ENCODE measurements around the gene GATM. TPM values are rescaled to one million over a fixed set of nuclear protein-coding genes. Genes with fewer than 3 reads are reported as not detected.

GATM gene
- total and polyA plus RNA-seq, 2 of the 8 experiments (the other 6 are each of a cell fraction or from before 2014, with no cell fraction given), result 10.2 to 15.1 TPM

GRCh38 chr15:45319472-45320214 is 58.7 kb downstream of the GATM start:
- WGBS, 2 experiments (ENCODE audit: extremely low coverage in 1 of 2, insufficient coverage in 1 of 2, insufficient read length in 1 of 2, insufficient replicate concordance in 2 of 2, low coverage in 1 of 2, low lambda C conversion rate in 2 of 2, missing lambda C conversion rate in 1 of 2), result 94% methylated on average over 7 of the region's 7 CpGs; no CpG with 5 or more reads in 1 of the 2 experiments
- Histone ChIP-seq H2AK5ac (ENCODE audit: low read depth, low read length) (no peak overlapping the region), H3K23me2 (ENCODE audit: low read depth, low read length) (no peaks in the 10 kb centered on the region), H3K4me1 (replicated peaks in 1 of 4; ENCODE audit: control insufficient read depth in 3 of 4, insufficient read depth in 4 of 4, low read length in 3 of 4) (no peaks in the 10 kb centered on the region), H3K79me2 (ENCODE audit: control insufficient read depth in 1 of 2, insufficient read depth in 2 of 2, low read length in 2 of 2) (no peaks in the 10 kb centered on the region), H3K4me2 (ENCODE audit: insufficient read depth in 1 of 2, low read depth in 2 of 2, low read length in 2 of 2) (no peak overlapping the region), H3K14ac (ENCODE audit: insufficient read length) (no peak overlapping the region), H4K8ac (ENCODE audit: extremely low read depth, insufficient read depth, low read length) (no peak overlapping the region), H3K18ac (ENCODE audit: extremely low read depth, low read length) (no peak overlapping the region), H3K23ac (ENCODE audit: insufficient read length) (no peak overlapping the region), H2BK5ac (ENCODE audit: low read depth, low read length) (no peak overlapping the region), H3K4ac (replicated peaks; ENCODE audit: insufficient read length, low read depth, low read length) (no peak overlapping the region), H3K27ac (ENCODE audit: low read depth, low read length) (no peak overlapping the region), H4K5ac (ENCODE audit: insufficient read length, low read depth, low read length) (no peak overlapping the region), H2BK15ac (ENCODE audit: low read length) (no peak overlapping the region), H3K79me1 (ENCODE audit: low read depth, low read length) (no peaks in the 10 kb centered on the region), H4K20me1 (replicated peaks in 1 of 2; ENCODE audit: control insufficient read depth in 1 of 2, insufficient read depth in 2 of 2, low read length in 2 of 2) (no peaks in the 10 kb centered on the region), H3K27me3 (replicated peaks in 1 of 4; ENCODE audit: control insufficient read depth in 3 of 4, extremely low read depth in 1 of 4, insufficient read depth in 3 of 4, low read length in 3 of 4) (no peaks in the 10 kb centered on the region), H2BK20ac (ENCODE audit: low read length) (no peak overlapping the region), H3K36me3 (ENCODE audit: control insufficient read depth in 2 of 4, insufficient read depth in 4 of 4, low read length in 3 of 4) (no peaks in the 10 kb centered on the region), H4K91ac (replicated peaks; ENCODE audit: insufficient read length, low read length) (no peak overlapping the region), H2AFZ (ENCODE audit: low read length) (no peak overlapping the region), H3K56ac (replicated peaks; ENCODE audit: insufficient read length, low read depth, low read length) (no peak overlapping the region), H3K9ac (replicated peaks in 1 of 4; ENCODE audit: extremely low read depth in 1 of 4, low read depth in 3 of 4, low read length in 3 of 4) (no peak overlapping the region), H3K9me3 (ENCODE audit: insufficient read depth in 2 of 2, low read depth in 1 of 2, low read length in 1 of 2) (peaks cover 0 to 3% of the 10 kb centered on the region in 2 experiments; a peak in 1 of 4 replicates), H2BK120ac (replicated peaks; ENCODE audit: low read depth, low read length) (no peak overlapping the region), H2BK12ac (ENCODE audit: low read depth, low read length) (no peak overlapping the region), H3K4me3 (ENCODE audit: extremely low read depth in 1 of 4, insufficient read depth in 2 of 4, low read depth in 3 of 4, low read length in 4 of 4) (no peak overlapping the region)
- no peak for FAIRE-seq
- ChIA-PET POLR2A (ENCODE audit: partially characterized antibody) (no interaction called here), CTCF (ENCODE audit: partially characterized antibody) (interaction anchor here (0.7 to 1.6 kb wide), 4 partner anchors 15 to 116 kb away, joined by 3 to 6 read pairs (median 3); no protein-coding TSS in a partner anchor)
- no peak for DNase-seq (ENCODE audit: low read depth in 1 of 2, low spot score in 2 of 2)
- TF ChIP-seq NRF1 (IDR thresholded peaks at IDR 0.05; ENCODE audit: low read depth, low read length) (no peak), SIN3A (conservative IDR thresholded peaks at IDR 0.05 in 1 of 2, IDR thresholded peaks at IDR 0.05 in 1 of 2; ENCODE audit: low read depth in 1 of 2, low read length in 2 of 2) (no peak), FOSL1 (IDR thresholded peaks at IDR 0.05; ENCODE audit: insufficient read depth, low read depth, low read length) (no peak), ATF2 (IDR thresholded peaks at IDR 0.05; ENCODE audit: low read length) (no peak), GTF2F1 (IDR thresholded peaks at IDR 0.05; ENCODE audit: borderline replicate concordance, low read depth, low read length) (no peak), KDM4A (IDR thresholded peaks at IDR 0.05; ENCODE audit: low read depth, low read length, severe bottlenecking) (no peak), CTBP2 (IDR thresholded peaks at IDR 0.05; ENCODE audit: borderline replicate concordance, insufficient read depth, insufficient read length, low read length) (no peak), SIRT6 (IDR thresholded peaks at IDR 0.05; ENCODE audit: low read length) (no peak), NANOG (IDR thresholded peaks at IDR 0.05; ENCODE audit: insufficient read depth, low read depth, low read length, poor library complexity, severe bottlenecking) (no peak)

All from H1 (cell line).